ELF-1 (cell line): Measurements from ENCODE around the gene TMPRSS6.

Experiments
- DNase-seq: peaks from one replicate; pipeline ENCODE4 v3.0.0-alpha.2; 2016; ENCODE audit warnings: low read depth, low spot score

TMPRSS6 gene

DNA sequence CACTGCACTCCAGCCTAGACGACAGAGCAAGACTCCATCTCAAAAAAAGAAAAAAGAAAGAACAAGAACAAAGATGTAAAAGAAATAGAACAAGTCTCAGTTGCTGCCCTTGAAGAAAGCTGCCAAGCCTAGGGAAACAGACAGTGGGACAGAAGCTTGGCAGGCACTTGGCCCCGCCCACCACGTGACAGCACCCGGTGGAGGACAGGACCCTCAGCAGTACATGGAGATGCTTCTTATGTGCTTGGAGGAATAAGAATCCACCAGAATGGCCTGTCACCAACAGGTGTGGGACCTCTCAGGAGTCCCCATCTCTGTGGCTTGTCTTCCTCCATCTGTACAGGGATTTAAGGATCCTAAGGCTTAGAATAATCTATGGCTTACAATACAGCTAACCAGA is 7.6 kb upstream of the TMPRSS6 start:
- no peak for DNase-seq

DNA sequence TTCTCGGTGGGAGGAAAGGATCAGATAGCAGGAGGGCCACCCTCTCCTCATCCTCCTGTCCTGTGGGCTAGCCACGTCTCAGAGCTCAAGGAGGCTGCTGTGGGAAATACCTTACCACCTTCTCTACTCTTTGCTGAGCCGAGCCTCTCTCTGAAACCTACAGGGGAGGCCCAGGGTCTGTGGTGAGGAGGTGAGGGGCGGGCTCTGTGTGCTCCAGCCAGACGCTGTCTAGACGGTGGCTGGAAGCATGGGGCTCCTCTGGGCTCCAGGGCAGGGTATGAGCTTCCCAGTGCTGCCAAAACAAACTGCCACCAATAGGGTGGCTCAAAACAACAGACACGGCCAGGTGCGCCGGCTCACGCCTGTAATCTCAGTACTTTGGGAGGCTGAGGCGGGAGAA is 5.5 kb upstream of the TMPRSS6 start:
- DNase-seq = peak; percentile 42

DNA sequence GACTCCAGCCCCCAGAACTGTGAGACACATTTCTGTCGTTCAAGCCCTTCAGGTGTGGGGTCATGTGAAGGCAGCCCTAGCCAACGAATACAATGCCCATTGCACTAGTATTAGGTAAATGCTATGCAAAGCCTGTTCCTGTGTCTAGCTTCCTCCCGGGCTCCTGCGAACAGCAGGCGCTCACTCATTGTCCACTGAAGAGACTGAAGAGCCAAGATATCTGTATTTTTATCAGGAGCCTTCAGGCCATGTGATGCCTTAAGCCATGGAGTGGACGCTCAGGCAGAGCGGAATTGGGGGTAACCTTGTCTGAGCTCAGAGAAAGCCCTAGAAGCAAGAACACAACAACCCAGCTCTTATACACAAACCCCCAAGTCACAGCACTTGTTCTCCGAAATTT is 4.2 kb upstream of the TMPRSS6 start:
- DNase-seq = no peak

DNA sequence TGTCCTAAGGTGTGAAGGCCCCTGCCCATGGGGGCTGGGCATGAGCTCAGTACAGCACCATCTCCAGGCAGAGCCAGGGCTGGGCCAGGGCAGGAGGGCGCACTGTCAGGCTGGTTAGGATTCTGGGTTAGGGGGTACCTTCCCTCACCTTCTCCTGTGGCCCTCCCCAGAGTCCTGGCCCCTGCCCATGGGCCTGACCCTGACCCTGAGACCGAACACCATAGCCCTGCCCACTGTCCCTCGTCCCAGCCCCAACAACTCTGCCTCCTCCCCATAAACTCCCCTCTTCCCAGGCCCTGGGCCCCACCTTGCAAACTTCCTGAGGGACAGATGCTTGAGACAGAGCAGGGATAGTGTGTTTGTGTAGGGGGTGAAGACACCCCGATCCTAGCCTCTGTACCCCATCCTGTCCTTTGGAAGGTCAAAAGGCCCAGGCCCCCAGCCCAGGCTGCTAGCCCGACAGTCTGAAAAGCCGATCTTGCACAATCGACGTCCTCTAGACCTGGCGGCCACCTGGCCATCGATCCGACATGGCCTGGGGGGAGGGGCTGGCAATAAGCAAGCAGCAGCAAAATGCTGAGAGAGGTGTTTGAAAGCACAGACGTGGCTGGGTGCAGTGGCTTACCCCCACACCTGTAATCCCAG is 2.7 kb upstream of the TMPRSS6 start:
- DNase-seq = no peak

DNA sequence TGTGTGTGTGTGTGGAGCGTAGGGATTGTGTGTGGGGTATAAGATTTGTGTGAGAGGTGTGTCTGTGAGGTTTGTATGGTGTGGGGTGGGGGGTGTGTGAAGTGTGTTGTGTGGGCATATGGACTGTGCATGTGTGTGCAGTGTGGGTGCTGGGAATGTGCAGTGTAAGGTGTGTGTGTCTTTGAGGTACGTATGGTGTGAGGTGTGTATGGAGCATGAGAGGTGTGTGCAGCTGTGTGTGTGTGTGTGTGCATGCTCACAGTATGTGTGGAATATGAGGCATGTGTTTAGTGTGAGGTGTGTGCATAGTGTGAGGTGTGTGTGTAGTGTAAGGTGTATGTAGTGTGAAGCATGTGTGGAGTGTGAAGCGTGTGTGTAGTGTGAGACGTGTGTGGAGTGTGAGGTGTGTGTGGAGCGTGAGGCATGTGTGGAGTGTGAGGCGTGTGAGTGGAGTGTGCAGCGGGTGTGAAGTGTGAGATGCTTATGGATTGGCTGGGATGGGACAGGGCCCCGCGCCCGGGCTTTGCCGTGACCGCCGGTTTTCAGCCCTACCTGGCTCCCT is 1.7 kb upstream of the TMPRSS6 start:
- no peak for DNase-seq

DNA sequence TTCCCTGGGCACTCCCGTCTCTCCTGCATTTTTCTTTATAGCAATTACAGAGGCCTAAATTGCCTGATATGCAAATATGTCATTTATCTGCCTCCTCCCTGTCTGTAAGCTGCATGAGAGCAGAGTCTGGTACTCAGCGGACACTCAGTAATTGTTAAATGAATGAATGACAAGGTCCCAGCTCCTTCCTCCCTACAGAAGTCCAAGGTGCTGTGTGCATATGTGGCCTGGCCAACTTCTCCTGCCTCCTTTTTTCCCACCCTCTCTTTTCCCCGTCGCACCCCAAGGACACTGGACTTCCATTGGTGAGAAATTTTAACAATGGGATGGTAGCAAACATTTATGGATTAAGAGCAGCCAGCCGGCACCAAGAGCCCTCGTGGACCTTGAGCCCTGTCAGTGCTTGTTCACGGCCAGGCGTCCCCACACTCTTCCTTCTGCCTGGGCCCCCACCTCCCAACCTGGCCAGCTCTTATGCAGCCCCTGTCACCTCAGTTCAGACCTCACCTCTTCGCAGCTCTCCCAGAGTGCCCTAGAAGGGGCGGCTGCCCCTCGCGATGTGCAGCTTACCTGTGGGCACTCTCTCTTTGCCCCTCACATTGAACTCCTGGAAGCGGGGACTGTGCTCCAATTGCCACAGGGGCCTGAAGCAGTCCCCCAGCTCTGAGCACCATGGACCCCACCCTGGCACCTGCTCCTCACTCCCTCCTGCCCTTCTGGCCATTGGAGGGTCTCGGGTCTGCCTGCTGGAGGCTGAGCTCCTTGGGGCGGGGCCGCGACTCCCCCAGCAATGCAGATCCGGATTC is 1.5 kb downstream of the TMPRSS6 start:
- no peak for DNase-seq

DNA sequence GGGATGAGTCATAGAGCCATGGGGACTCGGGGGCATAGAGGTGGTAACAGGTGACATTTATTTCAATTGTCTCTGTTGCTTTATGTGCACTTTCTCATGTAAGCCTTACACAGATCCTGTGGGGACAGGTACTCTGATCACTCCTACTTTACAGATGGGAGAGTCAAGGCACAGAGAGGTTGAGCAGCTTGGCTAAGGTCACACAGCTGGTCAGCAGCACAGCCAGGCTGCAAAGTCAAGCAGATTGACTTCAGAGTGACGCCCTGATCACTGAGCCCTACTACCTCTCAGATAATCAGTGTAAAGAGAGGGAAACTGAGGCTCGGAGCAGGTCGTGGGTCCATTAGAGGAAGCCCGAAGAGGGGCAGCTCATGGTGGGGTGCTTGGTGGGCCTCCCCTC is 3.5 kb downstream of the TMPRSS6 start:
- DNase-seq = no peak

DNA sequence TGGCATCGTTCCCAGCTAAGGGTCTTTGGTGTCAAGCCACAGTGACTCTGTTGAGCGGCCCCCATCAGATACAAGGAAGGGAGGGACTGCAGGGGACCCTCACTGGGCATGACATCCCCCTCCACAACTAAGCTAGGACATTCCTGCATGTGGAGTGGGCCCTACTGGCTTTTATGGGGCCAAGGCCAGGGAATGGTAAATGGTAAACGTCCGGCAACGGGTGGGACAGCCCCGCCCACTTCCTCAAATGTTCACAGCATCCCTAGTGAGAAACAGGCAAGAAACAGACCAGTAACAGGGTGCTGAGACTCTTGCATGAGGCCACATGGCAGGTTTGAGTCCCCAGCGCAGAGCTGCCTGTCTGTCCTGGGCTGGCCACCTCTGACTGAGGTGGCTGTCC is 4.4 kb downstream of the TMPRSS6 start:
- DNase-seq = no peak

DNA sequence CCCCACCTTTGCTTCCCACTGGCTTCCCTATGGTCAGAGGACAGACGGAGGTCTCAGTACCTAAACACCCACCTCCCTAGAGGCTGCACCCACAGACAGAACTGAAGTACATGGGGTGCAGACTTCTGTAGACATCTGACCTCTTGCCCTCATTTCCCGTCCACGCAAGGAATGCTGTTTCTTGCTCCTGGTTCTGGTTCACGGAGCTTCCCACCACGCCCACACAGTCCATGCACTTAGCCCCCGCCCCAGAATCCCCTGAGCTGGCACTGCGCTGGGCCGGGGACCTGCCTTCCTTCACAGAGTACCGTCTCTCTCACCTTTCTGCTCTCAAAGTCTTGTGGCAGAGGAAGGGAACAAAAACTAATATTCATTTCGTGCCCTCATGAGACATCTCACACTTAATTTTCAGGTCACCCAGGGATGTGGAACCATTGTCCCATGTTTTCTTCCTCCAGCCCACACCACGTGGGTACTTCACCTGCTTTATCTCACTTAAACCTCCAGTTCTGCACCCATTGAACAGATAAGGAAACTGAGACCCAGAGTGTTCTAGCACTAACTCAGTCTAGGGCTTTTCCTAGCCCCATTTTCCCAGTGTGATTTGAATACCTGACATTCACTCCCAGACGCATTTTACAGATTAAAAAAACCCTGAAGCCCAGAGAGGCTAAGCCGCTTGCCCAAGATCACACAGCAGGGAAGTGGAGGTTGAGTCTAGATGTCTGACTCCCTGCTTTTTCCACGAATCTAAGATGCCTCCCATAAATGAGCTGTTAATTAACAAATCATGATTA is 5.7 kb downstream of the TMPRSS6 start:
- no peak for DNase-seq

DNA sequence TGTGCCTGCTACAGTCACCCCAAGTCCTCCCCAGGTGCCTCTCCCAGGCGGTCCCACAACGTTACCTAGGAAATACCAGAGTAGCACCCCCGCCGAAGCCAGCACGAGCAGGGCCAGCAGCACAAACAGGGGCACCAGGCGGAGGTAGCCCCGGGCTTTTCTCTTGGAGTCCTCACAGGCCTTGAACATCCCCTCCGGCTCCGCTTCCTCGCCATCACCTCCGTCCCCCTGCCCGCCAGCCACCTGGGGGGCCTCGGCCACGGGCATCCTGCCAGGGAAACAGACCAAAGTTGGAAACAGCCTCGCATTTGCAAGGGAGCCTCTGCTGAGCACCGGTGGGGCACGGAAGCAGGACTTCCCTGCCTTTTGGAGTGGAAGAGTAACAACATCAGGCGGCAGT is 6.4 kb downstream of the TMPRSS6 start:
- DNase-seq = no peak

DNA sequence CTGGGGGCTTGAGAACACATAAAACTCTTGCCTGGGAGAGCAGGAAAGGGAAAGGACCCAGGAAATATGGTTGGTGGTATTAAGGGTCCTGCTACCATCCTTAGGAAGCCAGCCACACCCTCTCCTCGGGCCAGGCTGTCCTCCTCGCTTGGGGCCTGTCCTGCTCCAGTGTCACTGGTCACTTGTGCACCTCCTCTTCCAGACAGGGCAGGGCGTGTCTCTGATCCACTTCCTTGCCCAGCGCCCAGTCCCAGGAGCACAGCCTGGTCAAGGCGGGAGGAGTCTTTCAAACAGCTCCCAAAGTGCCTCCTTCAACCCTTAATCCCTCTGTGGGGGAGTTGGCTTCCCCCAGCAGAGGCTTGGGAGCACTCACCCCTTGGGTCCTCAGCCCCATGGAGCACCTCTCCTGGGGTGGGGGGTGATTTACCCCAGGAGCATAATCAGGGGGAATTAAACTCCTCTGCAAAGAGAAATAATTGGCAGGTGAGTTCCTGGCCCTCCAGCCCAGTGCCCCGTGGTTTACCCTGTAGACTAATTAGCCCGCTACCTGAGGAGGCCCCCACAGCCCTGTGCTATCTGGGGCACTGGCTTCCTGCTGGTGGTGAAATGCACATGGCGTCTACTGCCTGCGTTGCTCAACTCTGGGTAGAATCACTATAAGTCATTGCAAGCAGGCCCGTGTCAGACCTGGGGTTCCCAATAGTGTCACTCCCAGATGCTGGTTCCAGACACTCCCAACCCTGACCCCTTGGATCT is 8.0 kb downstream of the TMPRSS6 start:
- DNase-seq = no peak

DNA sequence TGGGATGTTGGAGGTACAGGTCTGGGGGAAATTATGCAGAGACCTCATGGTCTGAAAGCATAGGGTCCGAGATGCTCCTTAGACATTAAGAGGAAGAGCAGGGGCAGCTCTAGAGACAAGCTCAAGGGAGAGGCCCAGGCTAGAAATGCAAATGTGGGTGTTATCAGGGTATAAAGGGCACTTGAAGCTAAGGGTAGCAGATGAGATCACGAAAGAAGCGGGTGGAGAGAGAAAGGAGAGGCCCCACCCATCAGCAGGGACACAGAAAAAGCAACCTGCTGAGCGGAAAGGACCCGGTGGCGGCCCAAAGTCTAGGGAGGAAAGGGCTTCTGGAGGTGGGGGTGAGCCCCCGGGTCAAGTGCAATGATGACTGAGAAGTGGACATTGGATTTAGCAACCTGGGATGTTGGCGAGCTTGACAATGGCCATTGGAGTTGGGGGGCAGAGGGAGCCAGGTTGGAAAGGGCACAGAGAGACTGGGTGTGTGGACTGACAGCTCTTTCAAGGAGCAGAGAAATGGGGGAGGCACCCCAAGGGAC is 8.9 kb downstream of the TMPRSS6 start:
- DNase-seq = no peak

DNA sequence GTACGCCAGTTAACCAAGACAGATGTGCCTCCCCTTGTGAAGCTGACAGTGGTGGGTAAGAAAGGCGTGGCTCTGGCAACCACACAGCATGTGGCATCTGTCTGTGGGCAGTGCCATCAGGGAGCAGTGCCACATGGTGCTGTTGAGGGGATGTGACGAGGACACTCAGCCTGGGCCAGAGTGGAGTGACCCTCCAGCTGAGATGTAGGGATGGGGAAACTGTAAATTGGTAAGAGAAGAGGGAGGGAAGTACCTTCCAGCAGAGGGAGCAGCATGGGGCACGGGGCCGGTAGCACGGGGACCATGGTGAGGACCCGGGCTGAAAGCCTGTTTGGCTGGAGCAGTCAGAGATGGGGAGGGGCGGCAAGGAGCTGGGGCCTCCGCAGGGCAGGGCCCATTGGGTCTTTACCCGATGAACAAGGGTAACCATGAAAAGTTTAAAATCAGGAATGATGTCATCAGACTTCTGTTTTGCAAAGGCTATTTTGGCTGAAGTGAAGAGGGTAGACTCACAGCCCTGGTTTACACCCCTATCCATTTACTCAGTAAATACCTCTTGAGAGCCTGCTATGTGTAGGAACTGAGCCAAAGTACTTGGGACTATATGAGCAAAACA is 10.4 kb downstream of the TMPRSS6 start:
- DNase-seq = peak; percentile 40

DNA sequence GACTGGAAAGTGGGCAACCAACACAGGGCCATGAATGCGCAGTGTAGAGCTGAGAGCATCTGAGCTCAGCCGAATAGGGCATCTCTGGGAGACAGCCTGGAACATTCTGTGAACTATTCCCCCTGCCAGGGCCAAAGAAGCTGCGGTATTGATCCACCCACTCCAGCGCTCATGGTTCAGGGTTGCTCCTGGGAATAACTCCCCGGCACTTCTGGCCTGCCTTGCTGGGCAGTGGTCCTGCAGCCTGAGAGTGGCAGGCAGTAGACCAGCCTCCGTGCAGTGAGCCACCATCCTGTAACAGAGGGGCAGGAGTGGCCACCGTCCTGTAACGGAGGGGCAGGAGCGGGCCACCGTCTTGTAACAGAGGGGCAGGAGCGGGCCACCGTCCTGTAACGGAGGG is 12.2 kb downstream of the TMPRSS6 start:
- no peak for DNase-seq

DNA sequence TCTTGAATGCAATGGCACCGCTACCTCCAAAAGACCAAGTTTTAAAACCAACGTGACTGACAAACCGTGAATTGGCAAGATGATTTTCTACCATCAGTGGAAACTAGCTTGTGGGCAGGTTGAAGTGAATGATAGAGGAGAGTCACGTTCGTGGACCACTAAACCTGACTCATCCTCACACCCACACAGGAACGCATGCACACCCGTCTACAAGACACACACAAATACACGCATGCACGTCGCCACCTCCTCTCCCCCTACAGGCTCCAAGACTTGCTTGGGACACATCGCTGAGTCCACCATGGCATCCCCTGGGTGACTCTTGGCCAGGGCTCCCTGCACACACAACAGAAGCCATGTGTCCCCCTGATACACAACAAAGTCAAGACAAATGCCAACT is 14.4 kb downstream of the TMPRSS6 start:
- no peak for DNase-seq

DNA sequence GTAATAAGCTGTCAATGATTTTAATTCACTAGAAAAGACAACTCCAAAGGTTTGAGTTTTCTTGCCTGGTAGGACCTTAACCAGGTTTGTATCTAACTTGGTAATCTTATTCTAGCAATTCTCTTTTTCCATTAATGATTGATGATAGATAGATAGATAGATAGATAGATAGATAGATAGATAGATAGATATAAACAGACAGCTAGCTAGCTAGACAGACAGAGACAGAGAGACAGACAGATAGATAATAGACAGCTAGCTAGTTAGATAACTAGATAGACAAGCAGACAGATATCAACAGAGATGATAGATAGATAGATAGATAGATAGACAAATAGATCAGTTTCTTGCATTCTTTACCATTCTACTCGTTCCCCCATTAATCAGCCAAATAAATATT is 15.3 kb downstream of the TMPRSS6 start:
- no peak for DNase-seq

DNA sequence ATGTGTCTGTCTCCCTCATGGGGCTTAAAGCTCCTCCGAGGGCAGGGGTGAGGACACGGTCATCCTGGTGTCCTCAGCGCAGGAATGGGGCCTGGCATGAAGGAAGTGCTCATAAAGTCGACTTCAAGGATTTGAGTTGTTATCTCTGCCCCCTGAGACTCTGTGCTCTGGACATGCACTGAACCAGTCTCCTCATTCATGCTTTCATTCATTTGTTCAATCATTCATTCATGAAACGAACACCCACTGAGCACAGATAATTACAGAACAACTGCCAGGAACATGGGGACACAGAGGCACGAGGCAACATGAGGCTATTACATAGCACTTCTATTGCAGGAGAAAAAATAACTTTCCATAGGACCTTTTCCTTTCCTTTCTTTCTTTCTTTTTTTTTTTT is 16.5 kb downstream of the TMPRSS6 start:
- no peak for DNase-seq

DNA sequence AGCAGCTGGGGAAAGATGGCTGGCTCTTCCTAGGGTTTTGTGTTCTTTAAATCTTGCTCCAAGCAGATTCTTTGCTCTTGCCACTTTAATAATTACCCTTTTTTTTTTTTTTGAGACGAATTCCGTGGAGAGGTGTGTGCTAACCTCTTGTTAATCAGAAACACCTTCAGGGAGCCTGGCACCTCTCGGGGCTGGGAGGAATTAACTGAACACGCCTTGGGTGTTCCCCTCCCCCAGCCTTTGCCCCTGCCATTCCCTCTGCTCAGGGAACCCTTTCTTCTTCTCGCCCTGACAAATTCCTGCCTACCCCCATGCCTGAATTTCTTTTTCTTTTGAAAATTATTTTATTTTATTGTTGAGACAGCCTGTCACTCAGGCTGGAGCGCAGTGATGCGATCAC is 17.5 kb downstream of the TMPRSS6 start:
- DNase-seq = no peak

DNA sequence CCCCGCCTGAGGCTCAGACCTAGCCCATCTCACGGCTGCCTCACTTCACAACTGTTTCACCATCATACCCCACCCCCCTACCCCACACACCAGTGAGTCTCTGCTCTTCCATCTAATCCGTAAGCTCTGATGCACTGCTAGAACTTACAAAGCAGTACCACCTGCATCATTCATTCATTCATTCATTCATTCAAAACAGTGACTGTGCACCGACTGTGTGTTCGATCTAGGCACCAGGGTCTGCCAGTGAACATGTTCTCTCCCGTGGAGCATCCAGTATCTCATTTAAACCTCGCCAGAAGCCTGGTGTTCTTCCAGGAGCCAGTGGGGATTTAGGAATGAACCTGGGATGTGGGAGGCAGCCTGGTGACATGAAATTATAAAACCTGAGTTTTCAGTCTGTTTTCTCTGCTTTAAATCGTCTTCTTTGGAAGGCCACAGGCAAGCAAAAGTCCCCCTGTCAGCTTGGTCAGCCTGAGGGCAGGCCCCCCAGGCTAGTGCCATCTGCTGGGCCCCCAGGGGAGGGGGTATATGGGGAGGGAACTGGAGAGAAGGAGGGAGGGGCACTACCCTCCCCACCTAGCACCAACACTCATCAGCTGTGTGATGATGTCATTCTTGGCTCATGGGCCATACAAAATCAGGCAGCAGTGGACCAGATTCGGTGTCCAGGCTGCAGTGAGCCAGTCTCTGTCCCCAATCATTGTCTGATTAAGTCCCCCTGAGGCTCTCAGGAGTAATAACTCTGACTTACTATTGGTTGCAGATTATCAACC is 18.4 kb downstream of the TMPRSS6 start:
- no peak for DNase-seq

DNA sequence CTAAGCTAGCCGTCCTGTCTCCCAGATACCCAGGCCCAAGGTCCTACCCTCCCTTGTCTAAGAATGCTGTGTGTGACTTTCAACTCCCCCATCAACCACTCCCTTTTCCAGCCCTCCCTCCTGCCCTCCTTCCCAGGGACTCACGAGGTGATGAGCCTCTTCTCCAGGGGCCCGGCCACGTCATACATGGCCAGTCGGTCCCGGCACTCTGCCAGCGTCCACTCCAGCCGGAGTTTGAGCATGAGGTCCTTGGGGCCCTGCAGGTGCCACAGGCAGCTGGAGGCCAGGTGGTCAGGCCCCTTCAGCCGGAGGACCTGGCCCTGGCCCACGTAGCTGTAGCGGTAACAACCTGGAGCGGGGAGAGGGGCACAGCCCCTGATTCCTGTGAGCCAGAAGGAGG is 20.1 kb downstream of the TMPRSS6 start:
- no peak for DNase-seq
